HEK293 (cell line): ENCODE data around the gene NOS1AP.

Experiments used
- CTCF ChIA-PET: fragments of 350-600 bp; formaldehyde crosslinking; extraction: SDS; loops from one replicate; lab custom pipeline; 2021; ENCODE audit warnings: antibody characterized with exemption; lab: Yijun Ruan, JAX
- POLR2A ChIA-PET: fragments of 300-600 bp; formaldehyde crosslinking; extraction: SDS; loops from one replicate; lab custom pipeline; 2020; ENCODE audit warnings: antibody characterized with exemption, inconsistent platforms; lab: Yijun Ruan, JAX
- H3K27ac ChIP-seq: fragments of 200-500 bp; sonication (Bioruptor generic); 2 replicates; pipeline ENCODE4 v1.5.1; 2014; ENCODE audit warnings: low read depth, low read length, control low read depth, inconsistent platforms; ENCODE audit errors: extremely low read depth
- H3K36me3 ChIP-seq, 2 experiments: fragments of 200-500 bp in 1 of 2; sonication (Bioruptor generic) in 1 of 2; 1 replicate in 1 of 2; 2 replicates in 1 of 2; pipeline ENCODE4 v1.5.1; 2014 to 2017; ENCODE audit warnings: inconsistent platforms in 2 of 2, low read length in 2 of 2; ENCODE audit not compliant: control insufficient read depth in 2 of 2, insufficient read depth in 1 of 2
- H3K4me1 ChIP-seq: fragments of 200-500 bp; sonication (Bioruptor generic); 2 replicates; pipeline ENCODE4 v1.5.1; 2014; ENCODE audit warnings: mild to moderate bottlenecking, low read length, inconsistent platforms; ENCODE audit not compliant: control insufficient read depth, insufficient read depth
- H3K4me3 ChIP-seq: 2 replicates; pipeline ENCODE4 v1.5.1; 2011; ENCODE audit warnings: low read depth, mild to moderate bottlenecking, control low read depth, low read length, moderate library complexity
- H3K9me3 ChIP-seq: fragments of 200-500 bp; sonication (Bioruptor generic); 2 replicates; pipeline ENCODE4 v1.5.1; 2014; ENCODE audit warnings: low read depth, low read length, inconsistent platforms; ENCODE audit not compliant: control insufficient read depth, insufficient read depth
- BCL6B ChIP-seq: fragments of 450-650 bp; formaldehyde crosslinking; IDR thresholded peaks from 2 replicates; pipeline ENCODE4 v1.5.1; 2017; ENCODE audit warnings: missing biosample characterization, missing genetic modification characterization
- GLI2 ChIP-seq: fragments of 450-650 bp; formaldehyde crosslinking; IDR thresholded peaks from 2 replicates; pipeline ENCODE4; 2017; ENCODE audit warnings: missing biosample characterization, missing genetic modification characterization, low read depth, borderline replicate concordance
- GLI4 ChIP-seq: fragments of 450-650 bp; formaldehyde crosslinking; IDR thresholded peaks from 2 replicates; pipeline ENCODE4 v1.5.1; 2016; ENCODE audit warnings: missing biosample characterization, missing genetic modification characterization
- HOXC10 ChIP-seq: sonication (generic); formaldehyde crosslinking; IDR thresholded peaks from 2 replicates; pipeline ENCODE4 v1.8.1; 2023; ENCODE audit warnings: mild to moderate bottlenecking, missing genetic modification reagents
- KLF1 ChIP-seq: fragments of 450-650 bp; formaldehyde crosslinking; IDR thresholded peaks from 2 replicates; pipeline ENCODE4 v1.5.1; 2016; ENCODE audit warnings: missing biosample characterization, missing genetic modification characterization
- PRDM10 ChIP-seq: fragments of 450-650 bp; formaldehyde crosslinking; IDR thresholded peaks from 2 replicates; pipeline ENCODE4 v1.5.1; 2016; ENCODE audit warnings: missing biosample characterization, missing genetic modification characterization
- SALL2 ChIP-seq: fragments of 450-650 bp; formaldehyde crosslinking; IDR thresholded peaks from 2 replicates; pipeline ENCODE4 v1.5.0; 2017; ENCODE audit warnings: missing biosample characterization, mild to moderate bottlenecking, missing genetic modification characterization, borderline replicate concordance
- SP3 ChIP-seq: fragments of 450-650 bp; formaldehyde crosslinking; IDR thresholded peaks from 2 replicates; pipeline ENCODE4 v1.5.1; 2016; ENCODE audit warnings: missing biosample characterization, missing genetic modification characterization
- TCF7L2 ChIP-seq: IDR thresholded peaks from 2 replicates; pipeline ENCODE4 v1.6.1; 2011; ENCODE audit warnings: low read depth, mild to moderate bottlenecking, inconsistent platforms, low read length, moderate library complexity, borderline replicate concordance
- ZBTB1 ChIP-seq: fragments of 450-650 bp; formaldehyde crosslinking; IDR thresholded peaks from 2 replicates; pipeline ENCODE4 v1.5.1; 2016; ENCODE audit warnings: missing biosample characterization, missing genetic modification characterization
- ZFP41 ChIP-seq: fragments of 450-650 bp; formaldehyde crosslinking; IDR thresholded peaks from 2 replicates; pipeline ENCODE4 v1.5.1; 2016; ENCODE audit warnings: missing biosample characterization, missing genetic modification characterization, borderline replicate concordance
- ZFP69B ChIP-seq: fragments of 450-650 bp; formaldehyde crosslinking; IDR thresholded peaks from 2 replicates; pipeline ENCODE4 v1.5.1; 2016; ENCODE audit warnings: missing biosample characterization, missing genetic modification characterization
- ZNF148 ChIP-seq: fragments of 450-650 bp; formaldehyde crosslinking; IDR thresholded peaks from 2 replicates; pipeline ENCODE4 v1.5.0; 2017; ENCODE audit warnings: missing biosample characterization, missing genetic modification characterization, borderline replicate concordance
- ZNF184 ChIP-seq: fragments of 450-650 bp; IDR thresholded peaks from 2 replicates; pipeline ENCODE4 v1.5.1; 2018; ENCODE audit warnings: missing biosample characterization, mild to moderate bottlenecking, missing genetic modification characterization
- ZNF202 ChIP-seq: fragments of 450-650 bp; formaldehyde crosslinking; IDR thresholded peaks from 2 replicates; pipeline ENCODE4 v1.5.1; 2016; ENCODE audit warnings: missing biosample characterization, missing genetic modification characterization, borderline replicate concordance
- ZNF24 ChIP-seq: fragments of 450-650 bp; formaldehyde crosslinking; IDR thresholded peaks from 2 replicates; pipeline ENCODE4 v1.5.1; 2016; ENCODE audit warnings: missing biosample characterization, missing genetic modification characterization
- ZNF302 ChIP-seq: fragments of 450-650 bp; formaldehyde crosslinking; IDR thresholded peaks from 2 replicates; pipeline ENCODE4 v1.5.1; 2016; ENCODE audit warnings: missing biosample characterization, missing genetic modification characterization, low read depth
- ZNF366 ChIP-seq: fragments of 450-650 bp; formaldehyde crosslinking; conservative IDR thresholded peaks from 2 replicates; pipeline ENCODE4 v1.5.1; 2016; ENCODE audit warnings: missing biosample characterization, missing genetic modification characterization
- ZNF423 ChIP-seq: fragments of 450-650 bp; formaldehyde crosslinking; IDR thresholded peaks from 2 replicates; pipeline ENCODE4 v1.5.1; 2016; ENCODE audit warnings: missing biosample characterization, missing genetic modification characterization
- ZNF529 ChIP-seq: fragments of 450-650 bp; formaldehyde crosslinking; IDR thresholded peaks from 2 replicates; pipeline ENCODE4 v1.5.1; 2017; ENCODE audit warnings: missing genetic modification characterization, missing biosample characterization; ENCODE audit not compliant: insufficient replicate concordance
- ZNF560 ChIP-seq: fragments of 450-650 bp; formaldehyde crosslinking; IDR thresholded peaks from 2 replicates; pipeline ENCODE4 v1.5.1; 2017; ENCODE audit warnings: missing biosample characterization, missing genetic modification characterization, borderline replicate concordance
- ZNF645 ChIP-seq: fragments of 450-650 bp; formaldehyde crosslinking; IDR thresholded peaks from 2 replicates; pipeline ENCODE4; 2016; ENCODE audit warnings: missing biosample characterization, missing genetic modification characterization
- ZNF670 ChIP-seq: fragments of 450-650 bp; formaldehyde crosslinking; IDR thresholded peaks from 2 replicates; pipeline ENCODE4 v1.5.1; 2016; ENCODE audit warnings: missing biosample characterization, missing genetic modification characterization, low read depth
- ZNF707 ChIP-seq: fragments of 450-650 bp; formaldehyde crosslinking; IDR thresholded peaks from 2 replicates; pipeline ENCODE4 v1.5.1; 2016; ENCODE audit warnings: missing biosample characterization, missing genetic modification characterization
- ZNF777 ChIP-seq: fragments of 450-650 bp; formaldehyde crosslinking; IDR thresholded peaks from 2 replicates; pipeline ENCODE4 v1.5.1; 2017; ENCODE audit warnings: missing biosample characterization, missing genetic modification characterization, borderline replicate concordance
- ZNF785 ChIP-seq: fragments of 450-650 bp; formaldehyde crosslinking; IDR thresholded peaks from 2 replicates; pipeline ENCODE4 v1.5.1; 2016; ENCODE audit warnings: missing biosample characterization, missing genetic modification characterization
- ZNF791 ChIP-seq: fragments of 450-650 bp; formaldehyde crosslinking; IDR thresholded peaks from 2 replicates; pipeline ENCODE4 v1.5.1; 2016; ENCODE audit warnings: missing biosample characterization, missing genetic modification characterization
- ZNF830 ChIP-seq: fragments of 450-650 bp; IDR thresholded peaks from 2 replicates; pipeline ENCODE4 v1.5.0; 2018; ENCODE audit warnings: missing biosample characterization, missing genetic modification characterization, low read depth, mild to moderate bottlenecking, moderate library complexity

NOS1AP gene

DNA sequence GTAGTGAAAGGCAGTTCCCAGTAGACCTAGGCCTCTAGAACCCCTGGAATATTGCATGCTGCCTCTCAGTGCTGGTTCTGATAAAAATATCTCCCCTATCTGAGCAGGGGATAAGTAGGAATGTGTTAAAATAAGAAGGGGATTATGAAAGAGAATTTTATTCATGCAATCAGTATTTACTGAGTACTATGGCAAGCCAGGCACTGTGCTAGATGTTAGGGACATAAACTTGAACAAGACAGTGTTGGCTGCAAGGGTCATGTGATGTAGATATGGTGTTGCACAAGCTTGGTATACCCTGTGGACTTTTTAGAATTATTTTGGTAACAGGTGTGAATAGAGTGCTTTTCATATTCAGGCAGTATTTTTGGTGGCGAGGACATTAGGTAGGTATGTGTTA lies 23.6 kb downstream of the NOS1AP start:
- H3K4me3 ChIP-seq: no peak overlapping the region
- CTCF ChIA-PET: no interaction called here
- no peaks in the 10 kb centered on the region for H3K36me3 ChIP-seq
- H3K9me3 ChIP-seq: no peaks in the 10 kb centered on the region
- peaks cover 11% of the 10 kb centered on the region for H3K4me1 ChIP-seq
- H3K27ac ChIP-seq: no peak overlapping the region; the same call in 1 of the 2 replicates
- POLR2A ChIA-PET: no interaction called here
- TF ChIP-seq GLI4 (tag by site-specific recombination): no peak
- TF ChIP-seq ZNF148 (tag by site-specific recombination): no peak
- no peak for TF ChIP-seq ZNF202 (tag by site-specific recombination)
- no peak for TF ChIP-seq ZNF423 (tag by site-specific recombination)
- TF ChIP-seq SALL2: no peak
- TF ChIP-seq ZNF366 (tag by site-specific recombination): no peak
- TF ChIP-seq PRDM10 (tag by site-specific recombination): no peak
- no peak for TF ChIP-seq ZNF184 (tag by site-specific recombination)
- no peak for TF ChIP-seq ZNF645 (tag by site-specific recombination)
- no peak for TF ChIP-seq ZNF791 (tag by site-specific recombination)
- no peak for TF ChIP-seq ZNF24 (tag by site-specific recombination)
- no peak for TF ChIP-seq ZFP69B
- TF ChIP-seq ZFP41 (tag by site-specific recombination): no peak
- no peak for TF ChIP-seq ZNF529 (tag by site-specific recombination)
- no peak for TF ChIP-seq KLF1 (tag by site-specific recombination)
- TF ChIP-seq ZNF777 (tag by site-specific recombination): no peak
- no peak for TF ChIP-seq ZNF707 (tag by site-specific recombination)

- CTCF ChIA-PET: no interaction called here
- TF ChIP-seq ZNF529 (tag by site-specific recombination) (no peak), ZNF830 (no peak), BCL6B (tag by site-specific recombination) (no peak), ZNF302 (tag by site-specific recombination) (no peak), SP3 (no peak), ZNF560 (no peak), TCF7L2 (no peak), ZNF670 (tag by site-specific recombination) (no peak), HOXC10 (CRISPR knock-in tag) (no peak), ZNF785 (tag by site-specific recombination) (no peak), GLI2 (tag by site-specific recombination) (peak; percentile 74; the same call in 1 of the 2 replicates), ZBTB1 (tag by site-specific recombination) (no peak), ZNF366 (tag by site-specific recombination) (no peak)
Observed at GRCh38 chr1:162094271-162094670, 24.8 kb downstream of the NOS1AP start.

More at GRCh38 chr1:162094271-162094670, 24.8 kb downstream of the NOS1AP start:
- Histone ChIP-seq H3K4me3 (no peak overlapping the region), H3K4me1 (peaks cover 11% of the 10 kb centered on the region), H3K27ac (peak overlapping the region; percentile 67), H3K9me3 (no peaks in the 10 kb centered on the region), H3K36me3 (no peaks in the 10 kb centered on the region)
- POLR2A ChIA-PET: no interaction called here
